ENCODE measurements around the gene MSH5. TPM values are rescaled to one million over a fixed set of nuclear protein-coding genes. Genes with fewer than 3 reads are reported as not detected.

MSH5 gene
- total and polyA plus RNA-seq, 4 donors: 5.9 to 15.1 (median 7.0) TPM; not detected in 1

DNA sequence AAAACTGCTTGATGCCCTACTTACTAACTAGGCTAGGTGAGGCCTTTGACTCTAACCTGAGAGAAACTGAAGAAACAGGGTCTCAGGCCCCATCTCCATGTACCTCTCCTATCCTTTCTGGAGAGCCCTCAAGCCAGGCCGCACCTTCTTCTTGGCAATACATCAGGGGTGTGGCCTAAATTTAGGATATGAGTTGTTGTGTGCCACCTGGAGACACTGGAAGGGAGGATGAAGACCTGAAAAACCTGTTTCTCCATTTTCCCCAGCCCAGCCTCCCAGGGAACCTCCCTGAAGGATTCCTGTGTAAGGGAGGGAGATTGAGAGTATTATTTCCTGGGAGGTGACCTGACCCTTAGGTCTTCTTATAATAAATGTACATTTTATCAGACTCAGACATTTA, 21.5 kb upstream of the MSH5 start:
- H3K4me1 ChIP-seq (ENCODE audit: control insufficient read depth in 1 of 2, insufficient read depth in 2 of 2, low read length in 2 of 2): no peaks in the 10 kb centered on the region
- DNase-seq (no peak), ATAC-seq (ENCODE audit: low FRiP score) (no peak)
- H3K27ac ChIP-seq (ENCODE audit: low read depth in 1 of 2, low read length in 2 of 2): no peak overlapping the region
- no peak overlapping the region for H3K4me3 ChIP-seq (ENCODE audit: low read length in 2 of 2)
- H3K27me3 ChIP-seq (ENCODE audit: control insufficient read depth in 1 of 2, insufficient read depth in 2 of 2, low read length in 1 of 2): no peaks in the 10 kb centered on the region
- intact Hi-C loops (cut with DNase I): no loop called here
- WGBS, 2 donors: 85 to 100% methylated on average over 1 of the region's 1 CpG
- H3K36me3 ChIP-seq (ENCODE audit: control insufficient read depth in 1 of 2, insufficient read depth in 2 of 2, low read length in 1 of 2): no peaks in the 10 kb centered on the region
- H3K9me3 ChIP-seq (ENCODE audit: control insufficient read depth, low read length): no peaks in the 10 kb centered on the region

DNA sequence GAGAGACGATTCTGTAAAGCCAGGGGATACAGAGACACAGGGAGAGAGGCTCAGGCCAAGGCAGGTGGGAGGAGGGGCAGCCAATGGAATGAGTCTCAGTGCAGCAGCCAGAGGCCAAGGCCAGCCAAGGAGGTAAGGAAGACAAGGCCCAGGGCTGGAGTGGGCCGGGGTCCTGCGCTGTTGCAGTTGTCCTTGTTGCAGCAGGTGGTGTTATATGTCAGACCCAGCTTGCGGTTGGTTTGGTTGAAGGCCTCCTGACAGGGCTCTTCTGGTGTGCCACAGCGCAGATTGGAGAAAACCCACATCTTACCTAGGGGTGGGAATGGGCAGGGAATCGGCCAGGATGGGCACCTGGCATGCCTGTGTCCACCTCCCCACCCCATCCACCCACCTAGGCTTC, 20.8 kb upstream of the MSH5 start:
- intact Hi-C loops (cut with DNase I): no loop called here
- no peaks in the 10 kb centered on the region for H3K27me3 ChIP-seq (ENCODE audit: control insufficient read depth in 1 of 2, insufficient read depth in 2 of 2, low read length in 1 of 2)
- H3K36me3 ChIP-seq (ENCODE audit: control insufficient read depth in 1 of 2, insufficient read depth in 2 of 2, low read length in 1 of 2): no peaks in the 10 kb centered on the region
- ATAC-seq (ENCODE audit: low FRiP score): no peak
- no peak overlapping the region for H3K27ac ChIP-seq (ENCODE audit: low read depth in 1 of 2, low read length in 2 of 2)
- H3K4me3 ChIP-seq (ENCODE audit: low read length in 2 of 2): no peak overlapping the region
- no peak for DNase-seq
- H3K4me1 ChIP-seq (ENCODE audit: control insufficient read depth in 1 of 2, insufficient read depth in 2 of 2, low read length in 2 of 2): no peaks in the 10 kb centered on the region
- WGBS, 2 donors: 87 to 89% methylated on average over 6 of the region's 6 CpGs
- H3K9me3 ChIP-seq (ENCODE audit: control insufficient read depth, low read length): no peaks in the 10 kb centered on the region

GRCh38 chr6:31720196-31720770, 19.5 kb upstream of the MSH5 start:
- Histone ChIP-seq H3K27me3 (ENCODE audit: control insufficient read depth in 1 of 2, insufficient read depth in 2 of 2, low read length in 1 of 2) (no peaks in the 10 kb centered on the region), H3K27ac (ENCODE audit: low read depth in 1 of 2, low read length in 2 of 2) (no peak overlapping the region), H3K4me1 (ENCODE audit: control insufficient read depth in 1 of 2, insufficient read depth in 2 of 2, low read length in 2 of 2) (no peaks in the 10 kb centered on the region), H3K4me3 (ENCODE audit: low read length in 2 of 2) (no peak overlapping the region), H3K36me3 (ENCODE audit: control insufficient read depth in 1 of 2, insufficient read depth in 2 of 2, low read length in 1 of 2) (no peaks in the 10 kb centered on the region), H3K9me3 (ENCODE audit: control insufficient read depth, low read length) (no peaks in the 10 kb centered on the region)
- intact Hi-C loops (cut with DNase I): no loop called here
- 84 to 90% methylated on average over 5 of the region's 5 CpGs for WGBS, 2 donors
- DNase-seq: no peak
- no peak for ATAC-seq (ENCODE audit: low FRiP score)

- ATAC-seq (ENCODE audit: low FRiP score): no peak
- WGBS, 2 donors: 88 to 90% methylated on average over 3 to 4 of the region's 4 CpGs
- no peak within 1 kb of the TSS for H3K27ac ChIP-seq (ENCODE audit: low read depth in 1 of 2, low read length in 2 of 2)
- no peaks in the 10 kb centered on the region for H3K27me3 ChIP-seq (ENCODE audit: control insufficient read depth in 1 of 2, insufficient read depth in 2 of 2, low read length in 1 of 2)
- intact Hi-C loops (cut with DNase I): no loop called here
- H3K4me1 ChIP-seq (ENCODE audit: control insufficient read depth in 1 of 2, insufficient read depth in 2 of 2, low read length in 2 of 2): no peaks in the 10 kb centered on the region
- no peaks in the 10 kb centered on the region for H3K9me3 ChIP-seq (ENCODE audit: control insufficient read depth, low read length)
- no peak within 1 kb of the TSS for H3K4me3 ChIP-seq (ENCODE audit: low read length in 2 of 2)
- H3K36me3 ChIP-seq (ENCODE audit: control insufficient read depth in 1 of 2, insufficient read depth in 2 of 2, low read length in 1 of 2): no peaks in the 10 kb centered on the region
- no peak for DNase-seq
Observed at GRCh38 chr6:31721351-31722020, 18.3 kb upstream of the MSH5 start, which contains the start of gene LY6G6C. Gene LY6G6C, minus strand, starts transcription at chr6:31721746. Its CDS starts 67 bp downstream, at chr6:31721679.

- Histone ChIP-seq H3K4me3 (ENCODE audit: low read length in 2 of 2) (no peak overlapping the region), H3K27me3 (ENCODE audit: control insufficient read depth in 1 of 2, insufficient read depth in 2 of 2, low read length in 1 of 2) (no peaks in the 10 kb centered on the region), H3K4me1 (ENCODE audit: control insufficient read depth in 1 of 2, insufficient read depth in 2 of 2, low read length in 2 of 2) (no peaks in the 10 kb centered on the region), H3K9me3 (ENCODE audit: control insufficient read depth, low read length) (no peaks in the 10 kb centered on the region), H3K27ac (ENCODE audit: low read depth in 1 of 2, low read length in 2 of 2) (no peak overlapping the region), H3K36me3 (ENCODE audit: control insufficient read depth in 1 of 2, insufficient read depth in 2 of 2, low read length in 1 of 2) (peaks cover 0 to 1% of the 10 kb centered on the region in 2 donors)
- intact Hi-C loops (cut with DNase I): no loop called here
- WGBS, 2 donors: 92 to 97% methylated on average over 3 of the region's 3 CpGs
- ATAC-seq (ENCODE audit: low FRiP score) (no peak), DNase-seq (no peak)
Observed at GRCh38 chr6:31722173-31722572, 17.6 kb upstream of the MSH5 start.

DNA sequence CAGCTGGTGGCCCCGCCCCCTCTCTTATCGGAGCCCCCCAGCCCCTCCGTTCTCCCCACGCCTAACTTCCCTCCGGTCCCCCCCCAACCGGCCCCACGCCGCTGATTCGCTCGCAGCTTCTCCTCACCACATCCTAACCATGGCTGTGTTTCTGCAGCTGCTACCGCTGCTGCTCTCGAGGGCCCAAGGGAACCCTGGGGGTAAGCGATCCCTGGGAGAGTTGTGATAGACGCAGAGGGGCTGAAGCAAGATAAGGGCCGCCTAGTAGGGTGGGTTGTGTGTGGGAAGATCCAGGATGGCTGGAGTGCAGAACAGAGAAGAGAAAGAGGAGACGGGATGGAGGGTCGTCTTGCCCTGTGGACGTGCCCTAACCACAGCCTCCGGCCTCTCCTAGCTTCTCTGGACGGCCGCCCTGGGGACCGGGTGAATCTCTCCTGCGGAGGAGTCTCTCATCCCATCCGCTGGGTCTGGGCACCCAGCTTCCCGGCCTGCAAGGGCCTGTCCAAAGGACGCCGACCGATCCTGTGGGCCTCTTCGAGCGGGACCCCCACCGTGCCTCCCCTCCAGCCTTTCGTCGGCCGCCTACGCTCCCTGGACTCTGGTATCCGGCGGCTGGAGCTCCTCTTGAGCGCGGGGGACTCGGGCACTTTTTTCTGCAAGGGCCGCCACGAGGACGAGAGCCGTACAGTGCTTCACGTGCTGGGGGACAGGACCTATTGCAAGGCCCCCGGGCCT, 16.4 kb upstream of the MSH5 start, which contains the start of gene MPIG6B:
MPIG6B (plus strand) TSS at position 129 of the 735 bp plus-strand sequence; CDS start at position 140, 11 bp downstream.
- no peak for ATAC-seq (ENCODE audit: low FRiP score)
- H3K9me3 ChIP-seq (ENCODE audit: control insufficient read depth, low read length): no peaks in the 10 kb centered on the region
- no peaks in the 10 kb centered on the region for H3K27me3 ChIP-seq (ENCODE audit: control insufficient read depth in 1 of 2, insufficient read depth in 2 of 2, low read length in 1 of 2)
- no peak within 1 kb of the TSS for H3K27ac ChIP-seq (ENCODE audit: low read depth in 1 of 2, low read length in 2 of 2)
- no peak for DNase-seq
- no peaks in the 10 kb centered on the region for H3K4me1 ChIP-seq (ENCODE audit: control insufficient read depth in 1 of 2, insufficient read depth in 2 of 2, low read length in 2 of 2)
- WGBS, 2 donors: 71% methylated on average over 46 of the region's 46 CpGs
- peaks cover 0 to 2% of the 10 kb centered on the region in 2 donors for H3K36me3 ChIP-seq (ENCODE audit: control insufficient read depth in 1 of 2, insufficient read depth in 2 of 2, low read length in 1 of 2)
- intact Hi-C loops (cut with DNase I): no loop called here
- no peak within 1 kb of the TSS for H3K4me3 ChIP-seq (ENCODE audit: low read length in 2 of 2)

- ATAC-seq (ENCODE audit: low FRiP score) (no peak), DNase-seq (no peak)
- no peaks in the 10 kb centered on the region for H3K9me3 ChIP-seq (ENCODE audit: control insufficient read depth, low read length)
Observed at GRCh38 chr6:31723980-31724691, 15.7 kb upstream of the MSH5 start.

DNA sequence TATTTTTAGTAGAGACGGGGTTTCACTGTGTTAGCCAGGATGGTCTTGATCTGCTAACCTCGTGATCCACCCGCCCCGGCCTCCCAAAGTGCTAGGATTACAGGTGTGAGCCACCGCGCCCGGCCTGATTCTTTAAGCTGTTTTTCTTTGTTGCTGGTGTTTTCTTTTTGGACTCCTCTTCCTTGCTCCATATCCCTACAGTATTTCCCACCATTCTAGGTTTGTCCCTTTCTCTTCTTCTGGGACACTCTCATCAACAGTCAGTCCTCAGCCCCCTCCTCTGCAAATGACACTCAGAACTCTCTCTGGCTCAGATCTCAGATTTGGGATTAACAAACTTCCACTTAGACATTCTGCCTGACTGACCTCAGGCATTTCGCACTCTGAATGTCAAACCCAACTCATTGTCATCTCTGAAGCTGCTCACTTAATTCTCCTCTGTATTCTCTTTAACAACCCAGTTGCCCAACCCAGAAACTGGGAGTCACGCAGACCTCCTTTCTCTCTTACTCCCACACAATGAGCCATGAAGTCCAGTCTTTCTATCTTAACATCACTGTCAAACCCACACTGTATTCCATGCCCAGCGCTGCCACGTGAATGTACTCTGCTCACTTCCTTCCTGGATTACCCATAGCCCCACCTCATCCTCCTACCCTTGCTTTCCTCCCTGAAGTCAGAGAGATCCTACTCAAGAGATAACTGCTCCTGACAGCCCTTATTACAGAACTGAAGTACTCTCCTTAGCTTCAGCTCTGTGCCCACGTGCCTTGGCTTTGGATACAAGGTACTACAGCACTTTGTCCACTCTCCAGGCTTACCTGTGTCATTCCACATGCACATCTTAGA, 14.1 kb upstream of the MSH5 start:
- Histone ChIP-seq H3K4me1 (ENCODE audit: control insufficient read depth in 1 of 2, insufficient read depth in 2 of 2, low read length in 2 of 2) (no peaks in the 10 kb centered on the region), H3K36me3 (ENCODE audit: control insufficient read depth in 1 of 2, insufficient read depth in 2 of 2, low read length in 1 of 2) (peaks cover 0 to 2% of the 10 kb centered on the region in 2 donors), H3K9me3 (ENCODE audit: control insufficient read depth, low read length) (no peaks in the 10 kb centered on the region), H3K27ac (ENCODE audit: low read depth in 1 of 2, low read length in 2 of 2) (no peak overlapping the region), H3K4me3 (ENCODE audit: low read length in 2 of 2) (no peak overlapping the region), H3K27me3 (ENCODE audit: control insufficient read depth in 1 of 2, insufficient read depth in 2 of 2, low read length in 1 of 2) (no peaks in the 10 kb centered on the region)
- DNase-seq (no peak), ATAC-seq (ENCODE audit: low FRiP score) (no peak)
- 91% methylated on average over 12 of the region's 12 CpGs for WGBS, 2 donors
- intact Hi-C loops (cut with DNase I): loop anchor here in 1 of 2 donors (5.0 kb wide), 1 partner anchor 227 kb away; no protein-coding TSS in a partner anchor

More at GRCh38 chr6:31723980-31724691, 15.7 kb upstream of the MSH5 start:
- Histone ChIP-seq H3K4me3 (ENCODE audit: low read length in 2 of 2) (no peak overlapping the region), H3K27ac (ENCODE audit: low read depth in 1 of 2, low read length in 2 of 2) (no peak overlapping the region), H3K4me1 (ENCODE audit: control insufficient read depth in 1 of 2, insufficient read depth in 2 of 2, low read length in 2 of 2) (no peaks in the 10 kb centered on the region), H3K36me3 (ENCODE audit: control insufficient read depth in 1 of 2, insufficient read depth in 2 of 2, low read length in 1 of 2) (peaks cover 0 to 2% of the 10 kb centered on the region in 2 donors), H3K27me3 (ENCODE audit: control insufficient read depth in 1 of 2, insufficient read depth in 2 of 2, low read length in 1 of 2) (no peaks in the 10 kb centered on the region)
- intact Hi-C loops (cut with DNase I): no loop called here
- 88 to 89% methylated on average over 25 of the region's 25 CpGs for WGBS, 2 donors
